K562 (cell line): ENCODE measurements around the gene DUOX2. TPM values are rescaled to one million over a fixed set of nuclear protein-coding genes. Genes with fewer than 3 reads are reported as not detected.

Experiments
- CBX3 ChIP-seq, 2 experiments: IDR thresholded peaks; 1 replicate in 1 of 2; 2 replicates in 1 of 2; pipeline ENCODE4 v1.6.1; 2012; ENCODE audit warnings: inconsistent platforms in 2 of 2, low read length in 2 of 2, borderline replicate concordance in 1 of 2, control low read depth in 1 of 2
- CBX8 ChIP-seq: fragments of 200-600 bp; sonication (generic); IDR thresholded peaks from 2 replicates; pipeline ENCODE4 v1.6.1; 2012; ENCODE audit warnings: borderline replicate concordance, mixed run types, low read depth, mild to moderate bottlenecking, moderate library complexity, mixed read lengths, low read length, control low read depth, inconsistent platforms; ENCODE audit not compliant: poor library complexity, severe bottlenecking; ENCODE audit errors: extremely low read depth
- FIP1L1 ChIP-seq: fragments of 200-400 bp; formaldehyde crosslinking; IDR thresholded peaks from 2 replicates; pipeline ENCODE4 v1.6.1; 2018; ENCODE audit warnings: mild to moderate bottlenecking, low read depth, low read length; ENCODE audit not compliant: poor library complexity, severe bottlenecking
- HEY1 ChIP-seq: fragments of 250-450 bp; sonication (Bioruptor Pico); IDR thresholded peaks from 2 replicates; pipeline ENCODE4 v1.5.0; 2020; ENCODE audit warnings: mild to moderate bottlenecking, moderate library complexity, borderline replicate concordance
- ID3 ChIP-seq, 2 experiments: fragments of 250-450 bp in 1 of 2; fragments of 450-650 bp in 1 of 2; sonication (Bioruptor Pico) in 1 of 2; IDR thresholded peaks; 2 replicates each; pipeline versions ENCODE4 v1.6.1 to v1.8.0; 2016 to 2021; ENCODE audit warnings: mild to moderate bottlenecking in 2 of 2, moderate library complexity in 2 of 2, missing compliant biosample characterization in 1 of 2, missing genetic modification characterization in 1 of 2
- MECOM ChIP-seq: fragments of 250-450 bp; sonication (Bioruptor Pico); IDR thresholded peaks from 2 replicates; pipeline ENCODE4 v1.8.0; 2022; ENCODE audit warnings: inconsistent platforms
- NFIC ChIP-seq: fragments of 450-650 bp; IDR thresholded peaks from 2 replicates; pipeline ENCODE4 v1.6.1; 2017; ENCODE audit warnings: mild to moderate bottlenecking, inconsistent platforms
- NR3C1 ChIP-seq: sonication (generic); formaldehyde crosslinking; IDR thresholded peaks from 2 replicates; pipeline ENCODE4 v1.8.1; 2022; ENCODE audit warnings: missing genetic modification reagents
- PBX2 ChIP-seq, 2 experiments: IDR thresholded peaks in 1 of 2; conservative IDR thresholded peaks in 1 of 2; 2 replicates each; pipeline ENCODE4 v1.6.1; 2016; ENCODE audit warnings: low read depth in 2 of 2, mild to moderate bottlenecking in 1 of 2, missing compliant biosample characterization in 1 of 2, missing genetic modification characterization in 1 of 2, moderate library complexity in 1 of 2
- POLR2G ChIP-seq: fragments of 200-400 bp; formaldehyde crosslinking; IDR thresholded peaks from 2 replicates; pipeline ENCODE4 v1.6.1; 2017; ENCODE audit warnings: low read depth, mild to moderate bottlenecking, antibody characterized with exemption, low read length, moderate library complexity
- PREB ChIP-seq: sonication (generic); formaldehyde crosslinking; IDR thresholded peaks from 2 replicates; pipeline ENCODE4 v1.8.1; 2023; ENCODE audit warnings: mild to moderate bottlenecking, missing genetic modification reagents
- ZC3H8 ChIP-seq: fragments of 450-650 bp; IDR thresholded peaks from 2 replicates; pipeline ENCODE4 v1.6.1; 2017
- ZFX ChIP-seq: sonication (generic); formaldehyde crosslinking; IDR thresholded peaks from 2 replicates; pipeline ENCODE4 v1.8.0; 2022; ENCODE audit warnings: mild to moderate bottlenecking, missing genetic modification reagents, moderate library complexity
- ZNF444 ChIP-seq: fragments of 250-450 bp; sonication (Bioruptor Pico); IDR thresholded peaks from 2 replicates; pipeline ENCODE4 v1.4.0; 2020; ENCODE audit warnings: mild to moderate bottlenecking, moderate library complexity
- polyA plus RNA-seq, 8 experiments: library from polyadenylated mRNA; depleted of rRNA in 4 of 8; stranded (reverse) in 5 of 8; unstranded in 3 of 8; fragments of >200 nt; fragmentation: Nextera tagmentation in 2 of 8; fragmentation: Illumina TruSeq in 1 of 8; extraction: Ambion mirVana in 2 of 8; extraction: Trizol in 1 of 8; gene quantifications; 2 replicates each; pipeline versions ENCODE4 v1.2.1 to v1.2.3, GENCODE V29; 2011 to 2014; ENCODE audit warnings: inconsistent platforms in 1 of 8, missing spikeins in 1 of 8
- total RNA-seq, 7 experiments: library from RNA; depleted of rRNA in 6 of 7; stranded (reverse); fragments of >200 nt in 6 of 7; fragmentation: Illumina TruSeq in 2 of 7; extraction: Trizol in 2 of 7; gene quantifications; 2 replicates each; pipeline versions ENCODE4 v1.2.1 to v1.2.3, GENCODE V29; 2011 to 2021; ENCODE audit warnings: low replicate concordance in 1 of 7
- TF ChIP-seq, protein P1 (sequence below), 2 experiments: fragments of 450-650 bp; conservative IDR thresholded peaks; 2 replicates each; pipeline ENCODE4 v1.6.1; 2017; ENCODE audit warnings: mild to moderate bottlenecking in 2 of 2, moderate library complexity in 2 of 2
- TF ChIP-seq, protein P2 (sequence below): sonication (generic); formaldehyde crosslinking; IDR thresholded peaks from 2 replicates; pipeline ENCODE4 v1.8.0; 2022; ENCODE audit warnings: mild to moderate bottlenecking, missing genetic modification reagents
- TF ChIP-seq, protein P3 (sequence below): fragments of 250-450 bp; sonication (Bioruptor Pico); IDR thresholded peaks from 2 replicates; pipeline ENCODE4 v1.4.0; 2020; ENCODE audit warnings: mild to moderate bottlenecking, moderate library complexity

The DUOX2 gene
- total and polyA plus RNA-seq, 9 of the 15 experiments (the other 6 are each of a cell fraction or from before 2014, with no cell fraction given): 0.01 to 0.03 (median 0.02) TPM; not detected in 6

DNA sequence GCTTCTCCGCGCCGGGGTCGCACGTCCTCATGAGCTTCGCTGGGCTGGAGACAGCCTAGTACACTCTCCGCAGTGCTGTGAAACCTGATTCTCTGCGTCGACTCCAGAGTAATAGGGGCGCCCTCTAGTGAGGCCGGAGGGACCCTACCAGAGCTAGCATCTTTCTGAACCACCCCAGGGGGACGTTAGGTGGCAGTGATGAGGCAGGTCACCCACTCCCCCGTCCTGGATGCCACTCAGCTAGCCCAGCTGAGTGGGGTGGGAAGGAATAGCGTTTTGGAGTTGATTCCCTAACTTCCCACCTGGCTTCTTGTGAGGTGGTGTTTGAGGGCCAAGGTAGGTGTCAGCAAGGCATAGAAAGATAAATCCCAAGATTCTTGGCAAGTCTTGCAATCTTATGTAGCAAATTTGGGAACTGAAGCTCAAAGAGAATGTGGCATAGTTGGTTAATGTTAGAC, 4.2 kb upstream of the DUOX2 start (continued):
- TF ChIP-seq PBX2 (CRISPR knock-in tag; IDR thresholded peaks at IDR 0.05; ENCODE audit: low read depth) (no peak), PBX2 (tag; conservative IDR thresholded peaks at IDR 0.05; ENCODE audit: low read depth) (peak; percentile 39; the same call in 1 of the 2 replicates), ZC3H8 (no peak), CBX3 (IDR thresholded peaks at IDR 0.05; ENCODE audit: borderline replicate concordance in 1 of 2, low read length in 2 of 2) (peak in 1 of 2 experiments; percentile 62; a peak in 1 of 3 replicates), POLR2G (no peak), NFIC (no peak), FIP1L1 (no peak), HEY1 (CRISPR knock-in tag) (no peak), MECOM (no peak), ID3 (CRISPR knock-in tag; IDR thresholded peaks at IDR 0.05) (no peak), ID3 (tag; IDR thresholded peaks at IDR 0.05) (no peak), ZNF444 (CRISPR knock-in tag) (no peak), PREB (CRISPR knock-in tag) (no peak), ZFX (CRISPR knock-in tag) (no peak), CBX8 (no peak), NR3C1 (no peak)
- TF ChIP-seq, protein P1, sequence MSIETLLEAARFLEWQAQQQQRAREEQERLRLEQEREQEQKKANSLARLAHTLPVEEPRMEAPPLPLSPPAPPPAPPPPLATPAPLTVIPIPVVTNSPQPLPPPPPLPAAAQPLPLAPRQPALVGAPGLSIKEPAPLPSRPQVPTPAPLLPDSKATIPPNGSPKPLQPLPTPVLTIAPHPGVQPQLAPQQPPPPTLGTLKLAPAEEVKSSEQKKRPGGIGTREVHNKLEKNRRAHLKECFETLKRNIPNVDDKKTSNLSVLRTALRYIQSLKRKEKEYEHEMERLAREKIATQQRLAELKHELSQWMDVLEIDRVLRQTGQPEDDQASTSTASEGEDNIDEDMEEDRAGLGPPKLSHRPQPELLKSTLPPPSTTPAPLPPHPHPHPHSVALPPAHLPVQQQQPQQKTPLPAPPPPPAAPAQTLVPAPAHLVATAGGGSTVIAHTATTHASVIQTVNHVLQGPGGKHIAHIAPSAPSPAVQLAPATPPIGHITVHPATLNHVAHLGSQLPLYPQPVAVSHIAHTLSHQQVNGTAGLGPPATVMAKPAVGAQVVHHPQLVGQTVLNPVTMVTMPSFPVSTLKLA (conservative IDR thresholded peaks at IDR 0.05): no peak
- TF ChIP-seq, protein P2, sequence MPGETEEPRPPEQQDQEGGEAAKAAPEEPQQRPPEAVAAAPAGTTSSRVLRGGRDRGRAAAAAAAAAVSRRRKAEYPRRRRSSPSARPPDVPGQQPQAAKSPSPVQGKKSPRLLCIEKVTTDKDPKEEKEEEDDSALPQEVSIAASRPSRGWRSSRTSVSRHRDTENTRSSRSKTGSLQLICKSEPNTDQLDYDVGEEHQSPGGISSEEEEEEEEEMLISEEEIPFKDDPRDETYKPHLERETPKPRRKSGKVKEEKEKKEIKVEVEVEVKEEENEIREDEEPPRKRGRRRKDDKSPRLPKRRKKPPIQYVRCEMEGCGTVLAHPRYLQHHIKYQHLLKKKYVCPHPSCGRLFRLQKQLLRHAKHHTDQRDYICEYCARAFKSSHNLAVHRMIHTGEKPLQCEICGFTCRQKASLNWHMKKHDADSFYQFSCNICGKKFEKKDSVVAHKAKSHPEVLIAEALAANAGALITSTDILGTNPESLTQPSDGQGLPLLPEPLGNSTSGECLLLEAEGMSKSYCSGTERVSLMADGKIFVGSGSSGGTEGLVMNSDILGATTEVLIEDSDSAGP (CRISPR knock-in tag): no peak
- TF ChIP-seq, protein P3, sequence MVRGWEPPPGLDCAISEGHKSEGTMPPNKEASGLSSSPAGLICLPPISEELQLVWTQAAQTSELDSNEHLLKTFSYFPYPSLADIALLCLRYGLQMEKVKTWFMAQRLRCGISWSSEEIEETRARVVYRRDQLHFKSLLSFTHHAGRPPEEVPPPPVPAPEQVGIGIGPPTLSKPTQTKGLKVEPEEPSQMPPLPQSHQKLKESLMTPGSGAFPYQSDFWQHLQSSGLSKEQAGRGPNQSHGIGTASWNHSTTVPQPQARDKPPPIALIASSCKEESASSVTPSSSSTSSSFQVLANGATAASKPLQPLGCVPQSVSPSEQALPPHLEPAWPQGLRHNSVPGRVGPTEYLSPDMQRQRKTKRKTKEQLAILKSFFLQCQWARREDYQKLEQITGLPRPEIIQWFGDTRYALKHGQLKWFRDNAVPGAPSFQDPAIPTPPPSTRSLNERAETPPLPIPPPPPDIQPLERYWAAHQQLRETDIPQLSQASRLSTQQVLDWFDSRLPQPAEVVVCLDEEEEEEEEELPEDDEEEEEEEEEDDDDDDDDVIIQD (CRISPR knock-in tag): no peak
